ENCODE data around the gene THOP1. TPM values are rescaled to one million over a fixed set of nuclear protein-coding genes. Genes with fewer than 3 reads are reported as not detected.

THOP1 gene
- total RNA-seq, 2 donors from 2014 or later = 31.3 to 55.2 TPM

DNA sequence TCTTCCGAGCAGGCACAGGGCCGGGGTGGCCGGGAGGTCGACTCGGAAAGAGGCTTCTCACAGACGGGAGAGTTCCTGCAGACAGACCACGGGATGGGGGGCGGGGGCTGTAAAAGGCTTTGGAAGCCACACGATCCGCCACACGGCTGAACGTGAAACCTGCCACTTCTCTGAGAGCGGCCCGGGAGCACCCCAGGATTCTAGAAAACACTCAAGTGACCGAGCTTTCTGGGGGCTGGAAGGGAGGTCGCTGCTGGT is 29.9 kb upstream of the THOP1 start:
- ATAC-seq (ENCODE audit: insufficient number of reproducible peaks, low FRiP score, low read depth) = no peak
- no peak for DNase-seq (ENCODE audit: low spot score)
- no peaks in the 10 kb centered on the region for H3K9me3 ChIP-seq
- H3K27me3 ChIP-seq (replicated peaks; ENCODE audit: insufficient read depth) = no peaks in the 10 kb centered on the region
- no peak overlapping the region for H3K4me3 ChIP-seq
- TF ChIP-seq, protein P1, sequence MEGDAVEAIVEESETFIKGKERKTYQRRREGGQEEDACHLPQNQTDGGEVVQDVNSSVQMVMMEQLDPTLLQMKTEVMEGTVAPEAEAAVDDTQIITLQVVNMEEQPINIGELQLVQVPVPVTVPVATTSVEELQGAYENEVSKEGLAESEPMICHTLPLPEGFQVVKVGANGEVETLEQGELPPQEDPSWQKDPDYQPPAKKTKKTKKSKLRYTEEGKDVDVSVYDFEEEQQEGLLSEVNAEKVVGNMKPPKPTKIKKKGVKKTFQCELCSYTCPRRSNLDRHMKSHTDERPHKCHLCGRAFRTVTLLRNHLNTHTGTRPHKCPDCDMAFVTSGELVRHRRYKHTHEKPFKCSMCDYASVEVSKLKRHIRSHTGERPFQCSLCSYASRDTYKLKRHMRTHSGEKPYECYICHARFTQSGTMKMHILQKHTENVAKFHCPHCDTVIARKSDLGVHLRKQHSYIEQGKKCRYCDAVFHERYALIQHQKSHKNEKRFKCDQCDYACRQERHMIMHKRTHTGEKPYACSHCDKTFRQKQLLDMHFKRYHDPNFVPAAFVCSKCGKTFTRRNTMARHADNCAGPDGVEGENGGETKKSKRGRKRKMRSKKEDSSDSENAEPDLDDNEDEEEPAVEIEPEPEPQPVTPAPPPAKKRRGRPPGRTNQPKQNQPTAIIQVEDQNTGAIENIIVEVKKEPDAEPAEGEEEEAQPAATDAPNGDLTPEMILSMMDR (IDR thresholded peaks at IDR 0.05) = no peak
- peaks cover 30% of the 10 kb centered on the region for H3K36me3 ChIP-seq
- H3K27ac ChIP-seq = no peak overlapping the region
- H3K4me1 ChIP-seq (ENCODE audit: control insufficient read depth in 1 of 2, low read depth in 2 of 2) = no peaks in the 10 kb centered on the region

- Histone ChIP-seq H3K27me3 (replicated peaks; ENCODE audit: insufficient read depth) (no peaks in the 10 kb centered on the region), H3K9me3 (no peaks in the 10 kb centered on the region), H3K27ac (no peak overlapping the region), H3K4me3 (no peak overlapping the region), H3K36me3 (peaks cover 30% of the 10 kb centered on the region), H3K4me1 (ENCODE audit: control insufficient read depth in 1 of 2, low read depth in 2 of 2) (no peaks in the 10 kb centered on the region)
- no peak for ATAC-seq (ENCODE audit: insufficient number of reproducible peaks, low FRiP score, low read depth)
- TF ChIP-seq, protein P1 (IDR thresholded peaks at IDR 0.05) = no peak
- no peak for DNase-seq (ENCODE audit: low spot score)
Observed at GRCh38 chr19:2755811-2756210, 29.5 kb upstream of the THOP1 start.

DNA sequence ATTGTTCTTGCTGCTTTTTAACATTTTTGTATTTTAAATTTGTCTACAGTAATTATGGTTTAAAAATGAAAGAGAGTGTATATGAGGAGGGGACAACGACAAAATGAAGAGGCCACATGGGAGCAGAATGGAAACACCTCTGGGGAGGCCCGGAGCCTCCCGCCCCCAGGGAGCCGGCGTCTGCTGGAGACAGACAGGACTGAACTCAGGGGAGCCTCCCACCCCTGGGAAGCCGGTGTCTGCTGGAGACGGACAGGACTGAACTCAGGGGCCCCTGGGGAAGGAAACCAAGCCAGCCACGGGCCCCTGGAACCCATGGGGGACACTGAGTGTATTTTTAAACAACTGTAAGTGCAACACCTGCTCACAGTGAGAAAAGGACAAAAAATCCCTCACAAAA is 28.8 kb upstream of the THOP1 start:
- Histone ChIP-seq H3K36me3 (peaks cover 30% of the 10 kb centered on the region), H3K27ac (no peak overlapping the region), H3K4me1 (ENCODE audit: control insufficient read depth in 1 of 2, low read depth in 2 of 2) (no peaks in the 10 kb centered on the region), H3K9me3 (no peaks in the 10 kb centered on the region), H3K4me3 (no peak overlapping the region), H3K27me3 (replicated peaks; ENCODE audit: insufficient read depth) (no peaks in the 10 kb centered on the region)
- ATAC-seq (ENCODE audit: insufficient number of reproducible peaks, low FRiP score, low read depth) = no peak
- DNase-seq (ENCODE audit: low spot score) = no peak
- TF ChIP-seq, protein P1 (IDR thresholded peaks at IDR 0.05) = no peak

DNA sequence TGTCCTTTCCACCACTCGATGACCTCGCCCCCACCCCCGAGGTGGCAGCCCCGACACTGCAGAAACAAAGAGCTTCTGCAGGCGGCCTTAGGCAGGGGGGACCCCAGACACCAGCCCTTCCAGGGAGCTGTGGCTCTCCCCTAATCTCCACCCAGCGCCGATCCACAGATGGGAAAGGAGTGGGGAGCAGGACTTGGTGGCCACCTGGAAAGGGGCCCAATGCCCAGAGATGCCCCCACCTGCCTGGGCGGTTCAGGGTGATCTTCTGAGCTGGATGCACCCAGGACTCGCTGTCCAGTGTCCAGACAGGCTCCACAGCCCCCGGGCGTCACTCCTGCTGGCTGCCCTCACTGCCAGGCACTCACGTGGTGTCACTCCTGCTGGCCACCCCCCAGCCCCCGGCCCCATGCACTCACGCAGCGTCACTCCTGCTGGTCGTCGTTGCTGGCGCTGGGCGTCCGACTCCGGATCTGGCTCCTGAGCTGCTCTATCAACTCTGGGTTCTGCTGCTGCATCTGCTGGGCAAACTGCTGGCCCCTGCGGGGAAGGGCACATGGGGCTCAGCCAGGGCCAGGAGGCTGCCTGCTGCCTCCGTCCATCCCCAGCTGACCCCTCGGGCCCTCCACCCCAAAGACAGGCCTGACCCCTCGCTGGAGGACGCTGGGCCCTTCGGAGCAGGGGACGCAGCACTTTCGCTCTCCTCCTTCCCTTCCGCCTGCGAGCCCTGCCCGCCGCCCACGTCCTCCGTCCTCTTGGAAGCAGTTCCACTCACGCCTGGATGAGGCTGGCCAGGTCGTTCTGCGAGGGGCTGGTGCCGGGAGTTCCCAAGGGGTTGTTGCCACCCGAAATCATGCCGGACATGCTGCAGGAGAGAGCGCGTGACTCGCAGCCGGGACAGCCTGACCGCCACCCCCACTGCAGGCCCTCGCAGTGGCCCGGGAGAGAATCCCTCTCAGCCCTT is 28.1 kb upstream of the THOP1 start:
- Histone ChIP-seq H3K36me3 (peaks cover 35% of the 10 kb centered on the region), H3K27me3 (replicated peaks; ENCODE audit: insufficient read depth) (no peaks in the 10 kb centered on the region), H3K9me3 (no peaks in the 10 kb centered on the region), H3K27ac (no peak overlapping the region), H3K4me1 (ENCODE audit: control insufficient read depth in 1 of 2, low read depth in 2 of 2) (no peaks in the 10 kb centered on the region), H3K4me3 (no peak overlapping the region)
- TF ChIP-seq, protein P1 (IDR thresholded peaks at IDR 0.05) = no peak
- DNase-seq (ENCODE audit: low spot score) (no peak), ATAC-seq (ENCODE audit: insufficient number of reproducible peaks, low FRiP score, low read depth) (no peak)

- no peak overlapping the region for H3K27ac ChIP-seq
- no peaks in the 10 kb centered on the region for H3K27me3 ChIP-seq (replicated peaks; ENCODE audit: insufficient read depth)
- TF ChIP-seq, protein P1 (IDR thresholded peaks at IDR 0.05) = no peak
- peaks cover 47% of the 10 kb centered on the region for H3K36me3 ChIP-seq
- ATAC-seq (ENCODE audit: insufficient number of reproducible peaks, low FRiP score, low read depth) (peak; percentile 6), DNase-seq (ENCODE audit: low spot score) (no peak)
- no peaks in the 10 kb centered on the region for H3K9me3 ChIP-seq
- H3K4me3 ChIP-seq = no peak overlapping the region
- no peaks in the 10 kb centered on the region for H3K4me1 ChIP-seq (ENCODE audit: control insufficient read depth in 1 of 2, low read depth in 2 of 2)
Observed at GRCh38 chr19:2758601-2759313, 26.5 kb upstream of the THOP1 start.
